GM12878 (cell line): Measurements from ENCODE around the gene CDON. TPM values are rescaled to one million over a fixed set of nuclear protein-coding genes. Genes with fewer than 3 reads are reported as not detected.

ENCODE experiments used
- ATAC-seq: fragments of 200-7000 bp; cut with Tn5 transposase; 3 replicates; pipeline ENCODE4 v1.9.1; 2020; ENCODE audit warnings: mild to moderate bottlenecking, moderate library complexity
- BruUV-seq: library from RNA; stranded (reverse); fragments of 400-500 nt; replicated peaks from 2 replicates; lab custom pipeline; 2021; lab: Mats Ljungman, UMichigan
- CTCF ChIA-PET: fragments of 300-600 bp; sonication (Branson Sonifier 250); formaldehyde crosslinking; extraction: SDS; loops from one replicate; lab custom pipeline; 2021; ENCODE audit warnings: inconsistent platforms; lab: Yijun Ruan, JAX
- POLR2A ChIA-PET: fragments of 350-600 bp; formaldehyde crosslinking; extraction: SDS; loops from one replicate; lab custom pipeline; 2021; ENCODE audit warnings: inconsistent platforms; lab: Charles Lee
- RAD21 ChIA-PET: fragments of 300-600 bp; sonication (Branson Sonifier 250); formaldehyde crosslinking; loops from one replicate; lab custom pipeline; 2023; ENCODE audit warnings: antibody characterized with exemption; ENCODE audit not compliant: unreplicated experiment; lab: Charles Lee
- SMC1A ChIA-PET: fragments of 300-600 bp; sonication (Branson Sonifier 250); formaldehyde crosslinking; loops from one replicate; lab custom pipeline; 2023; ENCODE audit not compliant: unreplicated experiment, uncharacterized antibody; lab: Charles Lee
- DNase-seq: peaks from one replicate; pipeline ENCODE4 v3.0.0-alpha.2; 2011; ENCODE audit warnings: low read depth, low spot score
- FAIRE-seq: peaks from 3 replicates; lab custom pipeline; 2011; peaks lifted over from hg19 to GRCh38; lab: Jason Lieb, UNC
- H2AFZ ChIP-seq: 2 replicates; pipeline ENCODE4 v1.6.0; 2011; ENCODE audit warnings: low read depth, low read length, control low read depth; ENCODE audit not compliant: control insufficient read depth
- H3K27ac ChIP-seq: 2 replicates; pipeline ENCODE4 v1.5.1; 2011; ENCODE audit warnings: control low read depth; ENCODE audit not compliant: control insufficient read depth, insufficient read depth
- H3K27me3 ChIP-seq, 2 experiments: replicated peaks in 1 of 2; 2 replicates each; pipeline versions ENCODE4 v1.6.0 to v1.6.1; 2011; ENCODE audit warnings: low read length in 1 of 2; ENCODE audit not compliant: control insufficient read depth in 2 of 2, insufficient read depth in 2 of 2
- H3K36me3 ChIP-seq, 2 experiments: 2 replicates each; pipeline ENCODE4 v1.5.1; 2011; ENCODE audit warnings: low read length in 1 of 2; ENCODE audit not compliant: control insufficient read depth in 2 of 2, insufficient read depth in 2 of 2
- H3K4me1 ChIP-seq: 2 replicates; pipeline ENCODE4 v1.6.1; 2011; ENCODE audit warnings: mild to moderate bottlenecking, low read length, moderate library complexity, mixed read lengths; ENCODE audit not compliant: control insufficient read depth, insufficient read depth
- H3K4me2 ChIP-seq: 2 replicates; pipeline ENCODE4 v1.6.0; 2011; ENCODE audit warnings: control low read depth; ENCODE audit not compliant: control insufficient read depth, insufficient read depth
- H3K4me3 ChIP-seq: fragments of 200-600 bp; sonication (generic); 2 replicates; pipeline ENCODE4 v1.5.1; 2016
- H3K79me2 ChIP-seq: 2 replicates; pipeline ENCODE4 v1.6.0; 2011; ENCODE audit warnings: low read length; ENCODE audit not compliant: control insufficient read depth, insufficient read depth
- H3K9ac ChIP-seq: 2 replicates; pipeline ENCODE4 v1.8.0; 2011; ENCODE audit warnings: low read length, control low read depth, mixed read lengths; ENCODE audit not compliant: control insufficient read depth, insufficient read depth
- H3K9me3 ChIP-seq: replicated peaks from 3 replicates; pipeline ENCODE4 v1.5.1; 2011; ENCODE audit warnings: mild to moderate bottlenecking, low read length; ENCODE audit not compliant: control insufficient read depth, insufficient read depth
- H4K20me1 ChIP-seq: 2 replicates; pipeline ENCODE4 v1.6.0; 2011; ENCODE audit not compliant: control insufficient read depth, insufficient read depth
- ATF7 ChIP-seq: fragments of 450-650 bp; IDR thresholded peaks from 2 replicates; pipeline ENCODE4 v1.6.1; 2016; ENCODE audit warnings: low read depth, mild to moderate bottlenecking
- GABPA ChIP-seq: IDR thresholded peaks from 2 replicates; pipeline ENCODE4 v1.6.1; 2014; ENCODE audit warnings: antibody characterized with exemption, low read depth, mild to moderate bottlenecking, inconsistent platforms
- MAX ChIP-seq: IDR thresholded peaks from 2 replicates; pipeline ENCODE4 v1.6.1; 2012; ENCODE audit warnings: low read depth, low read length, improper control_type of control experiment
- MEF2B ChIP-seq: fragments of 450-650 bp; IDR thresholded peaks from 2 replicates; pipeline ENCODE4 v1.6.1; 2018; ENCODE audit warnings: mild to moderate bottlenecking, moderate library complexity; ENCODE audit not compliant: partially characterized antibody, poor library complexity, severe bottlenecking
- MXI1 ChIP-seq: fragments of 150-350 bp; IDR thresholded peaks from 2 replicates; pipeline ENCODE4 v1.6.1; 2011; ENCODE audit warnings: low read depth, mild to moderate bottlenecking, inconsistent platforms, low read length, improper control_type of control experiment
- NR2C2 ChIP-seq: IDR thresholded peaks from 2 replicates; pipeline ENCODE4 v1.6.1; 2011; ENCODE audit warnings: borderline replicate concordance, low read depth; ENCODE audit not compliant: control insufficient read depth, insufficient read length
- SMAD5 ChIP-seq: IDR thresholded peaks from 2 replicates; pipeline ENCODE4 v1.6.1; 2016; ENCODE audit warnings: antibody characterized with exemption, low read depth
- SUZ12 ChIP-seq: fragments of 200-600 bp; sonication (generic); IDR thresholded peaks from one replicate; pipeline ENCODE4 v1.6.1; 2018; ENCODE audit warnings: antibody characterized with exemption, mild to moderate bottlenecking; ENCODE audit not compliant: unreplicated experiment
- ZBED1 ChIP-seq: IDR thresholded peaks from 2 replicates; pipeline ENCODE4 v1.6.1; 2016; ENCODE audit warnings: borderline replicate concordance
- WGBS: methylation state at CpG from one replicate; pipeline ENCODE4 v1.1.6; 2016; ENCODE audit warnings: low lambda C conversion rate; ENCODE audit not compliant: insufficient replicate concordance, insufficient coverage; ENCODE audit errors: missing lambda C conversion rate; 5-methylcytosine and 5-hydroxymethylcytosine counted together
- in situ Hi-C: fragments of 300-500 bp; cut with MboI; formaldehyde crosslinking; loops from 9 replicates; pipeline ENCODE4 v1.14.3; 2018; ENCODE audit warnings: mixed read lengths
- intact Hi-C: fragments of 100-400 bp; cut with micrococcal nuclease; formaldehyde crosslinking; loops from one replicate; pipeline ENCODE4 v1.14.2; 2022; ENCODE audit not compliant: unreplicated experiment
- polyA plus RNA-seq, 11 experiments: library from polyadenylated mRNA; depleted of rRNA in 4 of 11; unstranded in 6 of 11; stranded (reverse) in 5 of 11; fragments of >200 nt; fragmentation: Nextera tagmentation in 4 of 11; fragmentation: Illumina TruSeq in 1 of 11; extraction: Ambion mirVana in 4 of 11; extraction: Trizol in 1 of 11; gene quantifications; 1 replicate in 1 of 11; 2 replicates in 10 of 11; pipeline versions ENCODE4 v1.2.1 to v1.2.3, GENCODE V29; 2011 to 2016; ENCODE audit warnings: inconsistent platforms in 2 of 11, missing spikeins in 2 of 11, low read depth in 1 of 11
- total RNA-seq, 4 experiments: library from RNA; depleted of rRNA in 3 of 4; stranded (reverse); fragments of >200 nt in 3 of 4; fragmentation: Illumina TruSeq in 1 of 4; extraction: Trizol in 1 of 4; gene quantifications; 2 replicates each; pipeline versions ENCODE4 v1.2.1 to v1.2.3, GENCODE V29; 2013 to 2021

Gene CDON
- total and polyA plus RNA-seq, 10 of the 15 experiments (the other 5 are each of a cell fraction or from before 2014, with no cell fraction given): 0.07 to 4.2 (median 0.36) TPM

- no peak overlapping the region for H3K4me3 ChIP-seq
- intact Hi-C loops: no loop called here
- no peak overlapping the region for H3K4me2 ChIP-seq
- WGBS: 70% methylated on average over 2 of the region's 2 CpGs
- CTCF ChIA-PET: interaction anchor here (1.5 to 2.3 kb wide), 2 partner anchors 9 to 28 kb away, joined by 4 to 8 read pairs; no protein-coding TSS in a partner anchor
- no peak overlapping the region for H2AFZ ChIP-seq
- peaks cover 0 to 3% of the 10 kb centered on the region in 2 experiments; a peak in 1 of 4 replicates for H3K27me3 ChIP-seq
- in situ Hi-C loops: no loop called here
- SMC1A ChIA-PET: interaction anchor here (0.7 to 1.6 kb wide), 3 partner anchors 9 to 28 kb away, joined by 3 to 7 read pairs (median 3); no protein-coding TSS in a partner anchor
- FAIRE-seq (no peak), DNase-seq (no peak), ATAC-seq (no peak; the same call in 2 of the 3 replicates)
- RAD21 ChIA-PET: interaction anchor here (1.1 kb wide), 1 partner anchor 9 kb away, joined by 4 read pairs; no protein-coding TSS in a partner anchor
- H3K9me3 ChIP-seq: no peaks in the 10 kb centered on the region
- POLR2A ChIA-PET: no interaction called here
- H3K27ac ChIP-seq: no peak overlapping the region
- BruUV-seq: no TSS peak
- H3K36me3 ChIP-seq: no peaks in the 10 kb centered on the region
- no peaks in the 10 kb centered on the region for H3K4me1 ChIP-seq
- no peak for TF ChIP-seq MXI1
- no peak for TF ChIP-seq NR2C2
- no peak for TF ChIP-seq GABPA
- no peak for TF ChIP-seq ATF7
- TF ChIP-seq SUZ12: no peak
- TF ChIP-seq ZBED1: no peak
- no peak for TF ChIP-seq MEF2B
- TF ChIP-seq SMAD5: no peak
- no peak for TF ChIP-seq MAX
- H3K79me2 ChIP-seq: no peaks in the 10 kb centered on the region
- H4K20me1 ChIP-seq: no peaks in the 10 kb centered on the region
- no peak overlapping the region for H3K9ac ChIP-seq
Observed at GRCh38 chr11:126029805-126030204, 32.9 kb downstream of the CDON start.
